HG02798 (cell line): Measurements from ENCODE around the gene NOP10.

ENCODE experiments used
- ATAC-seq: cut with Tn5 transposase; IDR thresholded peaks from one replicate; pipeline ENCODE4 v1.9.1; 2021; ENCODE audit warnings: mild to moderate bottlenecking; ENCODE audit not compliant: unreplicated experiment, poor library complexity

Gene NOP10

GRCh38 chr15:34335176-34336032 is 7.5 kb downstream of the NOP10 start:
- ATAC-seq, result no peak

- ATAC-seq, result no peak
Measured at GRCh38 chr15:34334672-34335071, 8.3 kb downstream of the NOP10 start.

- ATAC-seq, result no peak
Measured at GRCh38 chr15:34332553-34333120, 10.3 kb downstream of the NOP10 start.

- ATAC-seq, result no peak
Measured at GRCh38 chr15:34331809-34332208, 11.1 kb downstream of the NOP10 start.

GRCh38 chr15:34330279-34330678 is 12.7 kb downstream of the NOP10 start:
- no peak for ATAC-seq

GRCh38 chr15:34329006-34329405 is 13.9 kb downstream of the NOP10 start:
- no peak for ATAC-seq

GRCh38 chr15:34327906-34328305 is 15.0 kb downstream of the NOP10 start:
- ATAC-seq, result peak; percentile 39

GRCh38 chr15:34325368-34325767 is 17.6 kb downstream of the NOP10 start:
- ATAC-seq, result no peak

GRCh38 chr15:34324933-34325332 is 18.0 kb downstream of the NOP10 start:
- no peak for ATAC-seq

- no peak for ATAC-seq
Measured at GRCh38 chr15:34323217-34323616, 19.7 kb downstream of the NOP10 start.

GRCh38 chr15:34318277-34319079 is 24.5 kb downstream of the NOP10 start:
- peak; percentile 74 for ATAC-seq

GRCh38 chr15:34314491-34315490 is 28.1 kb downstream of the NOP10 start:
- ATAC-seq, result no peak

- no peak for ATAC-seq
Measured at GRCh38 chr15:34311563-34311962, 31.4 kb downstream of the NOP10 start.

- ATAC-seq, result no peak
Measured at GRCh38 chr15:34304613-34305012, 38.3 kb downstream of the NOP10 start.

- ATAC-seq, result no peak
Measured at GRCh38 chr15:34301058-34301457, 41.9 kb downstream of the NOP10 start.

GRCh38 chr15:34297059-34297458 is 45.9 kb downstream of the NOP10 start:
- ATAC-seq, result no peak

- no peak for ATAC-seq
Measured at GRCh38 chr15:34292621-34293020, 50.3 kb downstream of the NOP10 start.
